ENCODE data around the gene TMEM50B.
"Not testable (repeated sequence)": the region's sequence is repeated elsewhere in the genome, so short reads cannot be mapped to it uniquely, and the experiment has no call there.

Gene TMEM50B

DNA sequence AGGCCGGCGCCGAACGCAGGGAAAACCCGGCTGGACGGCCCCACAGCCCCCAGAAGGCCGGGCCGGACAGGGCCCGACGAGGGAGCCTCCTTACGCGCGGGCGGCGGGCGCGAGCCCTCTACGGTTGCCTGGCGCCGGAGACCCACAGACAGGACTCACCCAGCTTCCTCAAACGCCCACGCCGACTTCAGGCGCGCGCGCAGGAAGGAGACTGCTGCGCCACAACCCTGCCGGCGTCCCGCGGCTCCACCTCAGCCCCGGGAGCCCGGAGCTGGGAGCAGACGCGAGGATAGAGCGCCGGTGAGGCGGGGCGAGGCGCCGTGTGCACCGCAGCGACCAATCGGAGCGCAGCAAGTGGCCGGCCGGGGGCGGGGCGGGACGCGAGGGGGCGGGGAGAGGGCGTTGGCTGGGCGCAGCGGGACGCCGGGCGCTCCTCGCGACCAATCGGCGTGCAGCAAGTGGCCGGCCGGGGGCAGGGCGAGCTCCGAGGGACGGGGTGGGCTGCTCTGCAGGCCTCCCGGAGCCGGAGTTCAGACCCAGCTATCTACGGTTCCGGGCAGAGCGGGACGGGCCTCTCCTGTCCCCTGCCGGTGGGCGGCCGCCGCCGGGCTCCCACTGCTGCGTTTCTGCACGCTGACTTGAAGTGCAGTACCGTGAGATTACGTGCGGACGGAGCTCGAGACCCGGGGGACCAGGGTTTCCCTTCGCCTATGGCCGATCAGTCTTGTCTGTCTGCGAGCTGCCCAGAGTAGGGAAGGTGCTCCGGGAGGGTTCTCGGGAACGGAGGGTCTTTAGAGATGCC is at the start of gene TMEM50B:
TSS of gene TMEM50B (minus strand) at position 296 of the 802 bp plus-strand sequence. CDS start 11,089 bp downstream, outside the sequence.
- DNase-seq (ENCODE audit: low read depth) = peak; percentile 71

DNA sequence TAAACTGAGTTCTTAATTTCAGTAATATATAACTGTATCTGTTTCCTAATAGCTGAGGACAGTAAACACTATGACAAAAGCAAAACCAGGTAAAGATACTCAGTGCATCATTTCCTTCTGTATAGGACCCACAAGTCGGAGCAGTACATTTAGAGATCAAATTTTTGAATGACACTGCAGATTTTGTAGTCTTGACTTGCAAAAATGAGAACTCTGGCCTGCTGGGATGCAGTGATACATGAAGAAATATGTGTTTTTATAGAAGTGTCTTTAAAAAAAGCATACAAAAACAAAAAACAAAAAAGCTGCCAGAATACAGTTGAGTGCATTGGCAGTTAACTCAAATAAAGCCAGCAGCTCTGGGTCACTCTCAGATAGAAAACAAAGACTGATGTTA is 43.2 kb upstream of the TMEM50B start:
- no peak for DNase-seq (ENCODE audit: low read depth)

DNA sequence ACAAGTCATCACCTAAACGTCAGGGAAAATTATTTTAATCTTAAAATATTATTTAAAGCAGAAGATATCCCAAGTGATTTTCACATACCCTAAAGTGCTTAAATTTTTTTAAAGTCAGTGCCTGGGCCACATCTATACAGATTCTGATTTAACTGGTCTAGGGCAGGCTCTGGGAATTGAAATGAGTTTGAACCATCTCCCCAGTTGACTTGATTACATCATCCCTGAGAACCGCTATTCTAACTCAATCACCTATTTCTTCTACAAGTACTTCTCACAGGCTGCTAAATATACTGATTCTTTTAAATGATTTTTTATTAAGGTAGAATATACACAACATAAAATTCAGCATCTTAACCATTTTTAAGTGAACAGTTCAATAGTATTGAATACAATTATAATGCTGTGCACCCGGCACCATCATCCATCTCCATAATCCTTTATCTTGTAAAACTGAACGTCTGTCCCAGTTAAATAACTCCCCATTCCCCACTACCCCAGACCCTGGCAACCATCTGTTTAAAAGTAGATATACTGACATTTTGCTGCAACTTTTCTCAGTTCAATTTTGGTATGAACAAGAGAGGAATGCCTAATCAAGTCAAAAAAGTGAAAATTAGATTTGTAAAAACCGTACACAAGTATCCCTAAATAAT is 42.7 kb upstream of the TMEM50B start:
- DNase-seq (ENCODE audit: low read depth) = no peak

DNA sequence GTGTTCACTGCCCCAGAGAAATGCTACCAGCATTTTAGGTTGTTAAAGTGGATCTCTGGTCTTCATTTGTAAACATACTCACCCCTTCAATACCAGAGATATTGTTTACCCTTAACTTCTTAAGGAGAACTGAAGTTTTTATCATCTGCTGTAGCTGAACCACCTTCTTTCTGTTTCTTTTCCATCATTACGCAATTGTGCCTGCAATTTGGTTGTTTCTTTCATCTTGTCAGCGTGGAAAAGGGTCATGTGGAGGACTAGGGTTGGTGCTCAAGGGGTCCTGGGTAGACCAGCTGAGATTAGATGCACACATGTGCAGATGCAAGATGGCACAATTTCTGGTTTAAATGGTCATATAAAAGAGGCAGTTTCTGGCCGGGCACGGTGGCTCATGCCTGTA is 39.1 kb upstream of the TMEM50B start:
- no peak for DNase-seq (ENCODE audit: low read depth)

DNA sequence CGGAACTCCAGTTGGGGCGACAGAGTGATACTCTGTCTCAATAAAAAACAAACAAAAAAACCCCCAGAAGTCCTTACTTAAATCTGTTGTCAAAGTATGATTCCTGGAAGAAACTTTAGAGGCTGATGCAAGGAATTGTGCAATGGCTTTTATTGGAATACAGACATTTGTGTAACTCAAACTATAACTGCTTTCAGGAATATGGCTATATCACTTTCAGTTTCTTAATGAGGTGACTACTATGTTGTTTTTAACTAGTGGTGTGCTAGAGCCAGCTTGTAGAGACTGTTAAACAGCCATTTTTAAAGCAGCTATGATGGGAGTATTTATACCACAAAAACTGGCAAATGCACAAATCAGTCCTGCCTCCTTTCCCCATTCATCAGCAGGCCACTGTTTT is 34.5 kb upstream of the TMEM50B start:
- peak; percentile 5 for DNase-seq (ENCODE audit: low read depth)

DNA sequence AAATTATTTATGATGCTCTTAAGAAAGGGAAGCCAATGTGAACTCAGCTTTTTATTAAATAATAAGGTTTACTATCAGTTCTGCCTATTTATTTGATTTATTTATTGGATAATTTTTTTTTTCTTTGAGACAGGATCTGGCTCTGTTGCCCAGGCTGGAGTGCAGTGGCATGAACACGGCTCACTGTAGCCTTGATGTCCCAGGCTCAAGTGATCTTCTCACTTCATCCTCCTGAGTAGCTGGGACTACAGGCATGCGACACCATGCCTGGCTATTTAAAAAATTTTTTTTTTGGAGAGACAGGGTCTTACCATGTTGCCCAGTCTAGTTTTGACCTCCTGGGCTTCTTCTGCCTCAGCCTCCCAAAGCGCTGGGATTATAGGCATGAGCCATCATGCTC is 32.7 kb upstream of the TMEM50B start:
- DNase-seq (ENCODE audit: low read depth) = no peak

DNA sequence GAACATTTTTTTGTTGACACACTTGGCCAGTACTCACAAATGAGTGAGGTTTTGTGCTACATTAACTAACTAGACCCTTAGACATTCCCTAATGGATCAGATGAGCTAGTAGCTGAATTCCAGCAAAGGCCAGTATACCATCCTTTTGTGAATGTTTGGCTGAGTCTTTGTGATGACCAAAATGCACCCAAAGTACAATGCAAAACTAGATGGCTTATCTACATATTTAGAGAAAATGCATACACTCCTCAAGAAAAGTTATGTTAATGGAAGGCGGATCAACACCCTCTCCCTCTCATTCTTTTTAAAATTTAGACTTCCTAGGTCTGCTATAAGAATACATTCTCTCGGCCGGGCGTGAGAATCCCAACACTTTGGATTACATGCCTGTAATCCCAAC is 31.9 kb upstream of the TMEM50B start:
- no peak for DNase-seq (ENCODE audit: low read depth)

DNA sequence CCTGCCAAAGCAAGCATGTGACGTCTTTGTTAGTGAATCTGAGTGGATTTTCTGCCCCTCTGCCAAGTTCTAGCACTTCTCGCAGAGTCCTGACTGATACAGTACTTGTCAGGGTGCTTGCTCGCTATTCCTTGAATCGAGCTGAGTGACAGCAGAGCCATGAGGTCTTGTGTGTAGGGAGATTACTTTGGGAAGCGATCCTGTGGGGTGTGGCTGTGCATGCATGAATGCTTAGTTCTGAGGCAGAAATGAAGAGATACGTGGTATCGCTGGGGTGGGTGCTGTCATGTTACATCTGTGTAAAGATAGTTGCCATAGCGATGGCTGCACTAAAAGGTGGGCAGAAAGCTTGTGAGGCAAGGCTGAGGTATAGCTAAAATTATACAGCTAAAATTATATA is 31.1 kb upstream of the TMEM50B start:
- no peak for DNase-seq (ENCODE audit: low read depth)

DNA sequence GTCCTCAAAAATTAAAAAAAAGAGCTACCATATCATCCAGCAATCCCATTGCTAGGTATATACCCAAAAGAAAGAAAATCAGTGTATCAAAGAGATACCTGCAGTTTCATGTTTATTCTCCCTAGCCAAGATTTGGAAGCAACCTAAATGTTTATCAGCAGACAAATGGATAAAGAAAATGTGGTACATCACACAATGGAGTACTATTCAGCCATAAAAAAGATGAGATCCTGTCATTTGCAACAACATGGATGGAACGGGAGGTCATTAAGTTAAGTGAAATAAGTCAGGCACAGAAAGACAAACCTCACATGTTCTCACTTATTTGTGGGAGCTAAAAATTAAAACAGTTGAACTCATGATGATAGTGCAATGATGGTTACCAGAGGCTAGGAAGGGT is 27.2 kb upstream of the TMEM50B start:
- DNase-seq (ENCODE audit: low read depth) = not testable (repeated sequence)

DNA sequence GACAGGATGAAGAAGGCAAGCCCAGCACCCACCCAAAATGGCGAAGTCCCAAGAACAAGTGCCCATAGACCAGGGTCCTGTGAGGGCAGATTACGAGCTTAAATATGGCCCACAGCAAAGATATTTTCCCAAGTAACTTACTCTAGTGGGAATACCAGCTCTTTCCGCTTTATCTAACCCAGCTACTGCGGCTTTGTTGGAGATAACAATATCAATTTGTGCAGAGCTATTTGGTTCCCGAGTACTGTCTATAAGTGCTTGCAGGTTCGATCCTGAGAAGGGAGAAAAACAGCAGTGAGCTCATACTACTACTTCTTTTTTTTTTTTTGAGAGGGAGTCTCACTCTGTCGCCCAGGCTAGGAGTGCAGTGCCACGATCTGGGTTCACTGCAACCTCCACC is 26.1 kb upstream of the TMEM50B start:
- DNase-seq (ENCODE audit: low read depth) = no peak

DNA sequence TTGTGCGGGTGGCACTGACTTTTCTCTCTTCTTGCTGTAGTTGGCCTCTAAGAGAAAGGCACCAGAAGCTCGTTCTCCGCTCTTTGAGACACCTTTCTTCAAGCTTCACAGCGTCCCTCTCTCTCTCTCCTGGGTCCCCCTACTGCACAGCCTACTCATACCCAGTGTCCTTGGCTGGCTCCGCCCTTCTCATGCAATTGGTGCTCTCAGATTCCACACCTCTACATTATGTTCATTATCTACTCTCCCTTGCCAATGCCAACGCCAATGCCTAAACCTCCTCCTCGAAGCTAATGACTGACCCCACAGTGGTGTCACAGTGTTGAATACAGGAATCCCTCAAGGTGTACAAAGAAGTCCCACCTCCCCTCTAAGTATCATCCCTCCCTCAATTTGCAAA is 16.6 kb upstream of the TMEM50B start:
- DNase-seq (ENCODE audit: low read depth) = no peak

DNA sequence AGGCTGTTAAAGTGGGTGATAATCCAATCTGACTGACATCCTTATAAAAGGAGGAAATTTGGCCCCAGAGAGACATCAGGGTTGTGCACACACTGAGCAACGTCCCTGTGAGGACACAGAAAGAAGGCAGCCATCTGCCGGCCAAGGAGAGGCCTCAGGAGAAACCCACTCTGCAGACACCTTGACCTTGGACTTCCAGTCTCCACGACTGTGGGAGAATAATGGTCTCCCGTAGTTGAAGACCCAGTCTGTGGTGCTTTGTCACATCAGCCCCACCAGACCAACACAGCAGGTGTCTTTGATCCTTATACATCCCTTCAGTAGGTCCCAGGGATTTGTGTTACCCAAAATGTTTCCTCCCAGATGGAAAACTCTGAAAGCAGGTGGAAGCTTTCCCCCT is 16.0 kb upstream of the TMEM50B start:
- DNase-seq (ENCODE audit: low read depth) = no peak

DNA sequence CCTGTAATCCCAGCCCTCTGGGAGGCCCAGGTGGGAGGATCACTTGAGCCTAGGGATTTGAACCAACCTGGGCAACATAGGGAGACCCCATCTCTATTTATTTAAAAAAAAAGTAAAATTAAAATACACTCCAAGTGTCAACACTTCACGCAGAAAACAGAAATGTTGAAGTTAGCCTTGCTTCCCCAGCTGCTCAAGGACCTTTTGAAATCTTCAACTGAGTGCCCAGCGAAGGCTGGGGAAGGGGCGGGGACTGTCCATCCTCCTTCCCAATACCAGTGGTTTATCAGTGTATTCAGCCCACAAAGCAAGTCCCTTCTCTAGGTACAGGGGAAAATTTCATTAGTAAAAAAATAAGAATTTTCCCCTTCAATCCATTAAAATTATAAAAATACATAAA is 14.0 kb upstream of the TMEM50B start:
- DNase-seq (ENCODE audit: low read depth) = no peak

DNA sequence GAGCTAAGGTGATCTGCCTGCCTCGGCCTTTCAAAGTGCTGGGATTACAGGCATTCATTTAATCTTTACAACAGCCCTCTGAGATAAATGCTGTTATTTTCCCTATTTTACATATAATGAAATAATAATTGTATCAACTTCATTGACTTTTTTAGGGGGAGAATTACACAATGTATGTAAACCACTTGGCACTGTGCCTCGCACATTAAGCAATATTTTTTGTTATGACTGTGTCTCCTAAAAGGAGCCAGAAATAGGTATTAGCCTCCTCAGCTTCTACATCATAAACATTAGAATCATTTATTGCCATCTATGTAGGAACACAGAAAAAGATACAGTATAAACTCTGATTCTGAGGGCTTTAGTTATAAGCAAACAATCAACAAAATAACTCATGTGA is 12.8 kb upstream of the TMEM50B start:
- DNase-seq (ENCODE audit: low read depth) = no peak

DNA sequence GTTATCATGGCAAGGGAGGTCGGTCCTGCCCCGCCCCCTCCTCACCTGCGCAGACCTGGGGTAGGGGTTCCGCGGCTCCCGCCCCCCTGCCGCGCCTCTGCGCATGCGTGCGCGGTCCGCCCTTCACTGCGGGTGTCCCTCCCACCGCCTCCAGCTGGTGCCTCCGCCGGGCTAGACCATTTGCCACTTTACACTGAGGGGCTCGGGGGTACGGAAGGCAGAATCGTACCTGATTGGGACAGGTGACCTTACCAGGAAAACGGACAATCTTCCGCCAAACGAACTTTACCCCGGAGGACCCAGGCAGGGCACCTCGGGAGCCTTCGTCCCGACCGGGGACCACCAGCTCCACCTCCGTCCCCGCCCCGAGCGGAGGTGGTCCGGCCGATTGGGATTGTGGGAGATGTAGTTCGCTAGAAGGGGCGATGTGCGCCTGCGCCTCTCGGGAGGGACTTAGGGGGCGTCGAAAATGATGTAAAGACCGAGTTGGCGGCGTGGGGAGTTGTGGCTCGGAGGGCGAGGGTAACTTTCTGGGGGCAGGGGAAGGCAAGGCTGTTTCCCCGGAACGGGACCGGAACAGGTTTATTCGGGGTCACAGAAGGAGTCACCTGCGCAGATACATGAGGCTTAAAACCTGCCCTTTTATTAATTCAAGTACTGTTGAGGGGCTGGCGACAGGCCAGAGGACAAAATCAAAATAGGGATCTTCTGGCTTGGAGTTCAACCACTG is 11.8 kb upstream of the TMEM50B start, which contains the start of gene DNAJC28:
TSS of gene DNAJC28 (minus strand) at position 344 of the 730 bp plus-strand sequence. CDS start 2,323 bp downstream, outside the sequence.
- DNase-seq (ENCODE audit: low read depth) = peak; percentile 50

DNA sequence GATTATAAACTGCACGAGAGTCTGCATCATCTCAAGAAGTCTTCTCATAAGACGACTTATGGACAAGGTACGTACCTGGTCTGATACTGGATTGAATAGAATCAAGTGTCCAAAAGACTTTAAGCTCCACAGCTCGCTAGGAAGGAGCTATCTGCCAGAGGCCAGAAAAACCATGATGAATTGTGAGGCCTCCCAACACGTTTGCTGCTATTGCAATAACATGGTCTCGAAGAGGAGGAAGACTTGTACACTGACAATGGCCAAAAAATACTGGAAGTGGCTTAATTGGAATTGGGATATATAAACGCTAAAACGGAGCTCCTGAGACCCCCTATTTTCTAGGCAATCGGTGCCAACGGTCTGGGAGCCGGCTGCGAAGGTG is 11.2 kb upstream of the TMEM50B start:
- DNase-seq (ENCODE audit: low read depth) = no peak

DNA sequence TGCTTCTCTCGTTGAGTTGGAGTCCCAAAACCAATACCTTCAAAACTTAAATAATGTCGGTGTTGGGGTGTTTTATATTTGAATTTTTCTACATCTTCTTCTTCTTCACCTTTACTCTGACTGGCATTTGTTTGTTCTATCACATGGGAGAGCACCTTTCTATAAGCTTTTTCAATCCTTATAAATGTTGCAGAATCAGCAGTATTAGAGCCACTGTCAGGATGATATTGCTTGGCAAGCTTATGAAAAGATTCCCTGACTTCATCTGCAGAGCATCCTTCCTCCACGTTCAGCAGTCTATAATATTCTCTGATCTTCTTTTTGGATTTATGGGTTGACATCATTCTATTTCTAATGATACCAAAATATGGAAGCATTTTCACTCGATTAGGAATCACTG is 9.2 kb upstream of the TMEM50B start:
- no peak for DNase-seq (ENCODE audit: low read depth)

DNA sequence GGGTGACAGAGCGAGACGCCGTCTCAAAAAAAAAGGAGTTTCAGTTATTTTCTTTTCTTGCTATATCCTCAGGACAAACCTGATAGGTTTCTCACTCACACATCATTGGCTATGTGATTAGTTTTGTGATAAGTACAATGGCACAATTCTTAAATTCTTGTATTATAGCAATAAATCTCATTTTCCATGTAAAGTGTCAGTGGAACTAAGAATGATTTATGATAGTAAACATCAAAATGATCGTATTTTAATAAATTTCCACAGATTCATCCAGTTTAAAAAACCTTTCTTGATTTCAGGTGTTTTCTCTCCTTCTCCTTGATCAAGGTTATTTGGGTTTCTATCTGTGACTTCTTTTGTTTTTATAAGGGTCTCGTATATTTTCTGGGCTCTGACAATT is 8.2 kb upstream of the TMEM50B start:
- DNase-seq (ENCODE audit: low read depth) = no peak

DNA sequence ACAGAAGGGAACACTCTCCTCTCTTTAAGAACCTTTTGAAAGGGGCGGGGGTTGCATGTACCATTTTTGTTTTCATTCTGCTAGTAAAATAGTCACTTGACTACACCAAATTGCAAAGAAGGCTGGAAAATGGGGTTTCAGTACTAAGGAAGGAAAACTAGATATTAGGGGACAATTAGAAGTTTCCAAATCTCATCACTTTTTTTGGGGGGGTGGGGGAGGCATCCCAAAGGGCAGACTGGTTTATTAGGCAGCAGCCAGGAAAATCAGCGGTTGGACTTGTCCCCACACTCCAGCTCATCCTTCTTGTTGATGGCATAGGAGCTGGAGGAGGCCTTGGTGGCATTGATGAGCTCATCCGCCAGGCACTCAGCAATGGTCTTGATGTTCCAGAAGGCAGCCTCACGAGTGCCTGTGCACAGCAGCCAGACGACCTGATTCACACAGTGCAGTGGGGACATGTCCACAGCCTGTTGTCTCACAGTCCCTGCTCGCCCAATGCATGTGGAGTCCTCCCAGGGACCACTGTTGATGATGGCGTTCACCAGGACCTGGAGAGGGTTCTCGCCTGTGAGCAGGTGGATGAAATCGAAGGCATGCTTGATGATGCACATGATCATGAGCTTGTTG is 1.7 kb upstream of the TMEM50B start:
- no peak for DNase-seq (ENCODE audit: low read depth)

DNA sequence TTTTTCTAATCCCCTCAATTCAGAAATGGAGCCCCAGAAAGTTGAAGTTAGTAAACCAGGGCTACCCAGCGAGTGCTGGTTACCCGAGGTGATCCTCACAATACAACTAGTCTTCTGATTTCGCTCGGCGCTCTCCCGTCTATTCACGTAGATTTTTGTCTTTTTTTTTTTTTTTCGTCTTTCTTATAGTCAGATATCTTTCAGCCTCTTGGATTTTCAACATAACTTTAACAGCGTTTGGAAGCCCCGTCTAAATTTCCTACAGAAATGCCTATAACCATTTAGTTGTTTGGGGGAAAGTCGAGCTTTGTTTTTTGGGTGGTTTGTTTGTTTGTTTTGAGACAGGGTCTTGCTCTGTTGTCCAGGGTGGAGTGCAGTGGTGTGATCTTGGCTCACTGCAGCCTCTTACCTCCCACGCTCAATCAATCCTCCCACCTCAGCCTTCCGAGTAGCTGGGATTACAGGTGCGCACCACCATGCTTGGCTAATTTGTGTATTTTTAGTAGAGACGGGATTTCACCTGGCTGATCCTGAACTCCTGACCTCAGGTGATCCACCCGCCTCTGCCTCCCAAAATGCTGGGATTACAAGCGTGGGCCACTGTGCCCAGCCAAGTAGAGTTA is 818 bp upstream of the TMEM50B start:
- DNase-seq (ENCODE audit: low read depth) = no peak

DNA sequence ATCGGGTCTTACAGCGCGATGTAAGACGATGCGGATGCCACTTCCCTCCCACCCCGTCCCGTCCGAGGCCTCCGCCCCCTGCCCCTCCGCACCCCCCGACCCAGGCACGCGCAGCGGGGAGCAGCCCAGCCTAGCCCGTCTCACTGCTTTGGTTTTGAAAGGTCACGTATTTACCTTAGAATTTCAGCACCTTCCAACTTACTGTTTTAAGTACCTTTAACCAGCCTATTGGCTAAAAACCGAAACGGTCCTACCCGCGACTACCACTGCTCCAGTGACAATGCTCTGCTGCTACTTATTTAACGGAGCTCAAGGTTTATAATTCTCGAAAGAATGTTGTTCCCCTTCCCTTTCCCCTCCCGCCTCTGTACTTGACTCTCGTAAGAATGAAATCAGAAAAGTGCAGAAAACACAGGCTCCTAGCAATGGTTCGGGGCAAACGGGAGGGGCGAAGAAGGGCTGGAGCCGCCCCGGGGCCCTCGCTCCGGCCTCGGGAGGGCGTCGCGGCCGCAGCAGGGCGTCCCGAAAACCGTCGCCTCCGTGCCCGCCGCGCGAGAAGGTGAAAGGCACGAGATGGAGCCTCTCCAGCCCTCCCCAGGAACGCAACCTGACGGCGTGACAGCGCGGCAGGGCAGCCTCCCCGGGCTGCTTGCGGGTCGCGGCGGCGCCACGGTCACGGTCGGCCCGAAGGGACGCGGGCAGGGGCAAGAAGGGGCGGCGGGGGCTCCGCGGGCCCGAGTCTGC is 667 bp downstream of the TMEM50B start:
- no peak for DNase-seq (ENCODE audit: low read depth)

Data from GM04503 (cell line).